AG04449 (cell line): ENCODE measurements around the gene C1QTNF4.

Experiments used
- CTCF ChIA-PET: fragments of 350-600 bp; formaldehyde crosslinking; extraction: SDS; loops from one replicate; lab custom pipeline; 2021; ENCODE audit warnings: antibody characterized with exemption; lab: Yijun Ruan, JAX
- POLR2A ChIA-PET: fragments of 400-600, 350-600 bp; formaldehyde crosslinking; extraction: SDS; loops from one replicate; lab custom pipeline; 2020; ENCODE audit warnings: antibody characterized with exemption, inconsistent platforms; lab: Yijun Ruan, JAX
- DNase-seq: peaks from one replicate; pipeline ENCODE4 v3.0.0-alpha.2; 2010; ENCODE audit warnings: low read depth, low spot score
- H3K4me3 ChIP-seq: 2 replicates; pipeline ENCODE4 v1.5.1; 2011; ENCODE audit warnings: low read depth, mild to moderate bottlenecking, control low read depth, low read length
- CTCF ChIP-seq: IDR thresholded peaks from one replicate; pipeline ENCODE4 v1.5.1; 2011; ENCODE audit warnings: mild to moderate bottlenecking, moderate library complexity, low read length, control low read depth, inconsistent platforms; ENCODE audit not compliant: insufficient read depth; ENCODE audit errors: missing control alignments

The C1QTNF4 gene

GRCh38 chr11:47586098-47586855 is 7.9 kb downstream of the C1QTNF4 start, which contains the start of gene FAM180B:
Gene FAM180B, plus strand, starts transcription at chr11:47586678. Its CDS starts 91 bp downstream, at chr11:47586769.
- no peak for TF ChIP-seq CTCF
- ChIA-PET CTCF (interaction anchor here (0.9 to 1.4 kb wide), 3 partner anchors 14 to 212 kb away, joined by 3 to 6 read pairs (median 4); no protein-coding TSS in a partner anchor), POLR2A (interaction anchor here (1.1 kb wide), 1 partner anchor 21 kb away, joined by 3 read pairs; no protein-coding TSS in a partner anchor)
- H3K4me3 ChIP-seq: no peak within 1 kb of the TSS
- DNase-seq: no peak

GRCh38 chr11:47583844-47584243 is 10.4 kb downstream of the C1QTNF4 start:
- no peak overlapping the region for H3K4me3 ChIP-seq
- ChIA-PET CTCF (no interaction called here), POLR2A (no interaction called here)
- DNase-seq: no peak
- no peak for TF ChIP-seq CTCF

- H3K4me3 ChIP-seq: peak within 1 kb of the TSS; percentile 95
- TF ChIP-seq CTCF: no peak
- POLR2A ChIA-PET: interaction anchor here (1.0 kb wide), 4 partner anchors 14 to 152 kb away, joined by 3 to 4 read pairs (median 4); partner anchors contain the start of genes PSMC3 and PTPMT1
- peak; percentile 38 for DNase-seq
- CTCF ChIA-PET: interaction anchor here (0.6 to 2.3 kb wide), 10 partner anchors 8 to 399 kb away, joined by 3 to 9 read pairs (median 4); no protein-coding TSS in a partner anchor
Measured at GRCh38 chr11:47578524-47579494, 15.4 kb downstream of the C1QTNF4 start, which contains the start of the genes KBTBD4 and NDUFS3. Gene KBTBD4, minus strand, starts transcription at chr11:47578970. Its CDS starts 19 bp downstream, at chr11:47578951. Gene NDUFS3, plus strand, starts transcription at chr11:47579074. Its CDS starts 18 bp downstream, at chr11:47579092.

- ChIA-PET POLR2A (interaction anchor here (1.0 kb wide), 1 partner anchor 151 kb away, joined by 3 read pairs; the partner anchor contains the start of gene PSMC3), CTCF (interaction anchor here (1.5 kb wide), 1 partner anchor 9 kb away, joined by 5 read pairs; no protein-coding TSS in a partner anchor)
- no peak for DNase-seq
- H3K4me3 ChIP-seq: peak overlapping the region; percentile 95
- no peak for TF ChIP-seq CTCF
Measured at GRCh38 chr11:47577460-47578041, 16.7 kb downstream of the C1QTNF4 start.

GRCh38 chr11:47573321-47573720 is 20.9 kb downstream of the C1QTNF4 start:
- CTCF ChIA-PET: interaction anchor here (1.0 to 2.7 kb wide), 4 partner anchors 19 to 199 kb away, joined by 3 to 8 read pairs (median 6); no protein-coding TSS in a partner anchor
- no peak overlapping the region for H3K4me3 ChIP-seq
- no peak for TF ChIP-seq CTCF
- DNase-seq: no peak
- POLR2A ChIA-PET: interaction anchor here (1.2 kb wide), 1 partner anchor 21 kb away, joined by 3 read pairs; no protein-coding TSS in a partner anchor
